GM10266 (cell line): ENCODE results near the gene CEACAM21.

Experiments
- DNase-seq: peaks from one replicate; pipeline ENCODE4 v3.0.0; 2012; ENCODE audit errors: extremely low spot score
- CTCF ChIP-seq: IDR thresholded peaks from 2 replicates; pipeline ENCODE4 v1.5.1; 2012; ENCODE audit warnings: mild to moderate bottlenecking, low read depth; ENCODE audit not compliant: control insufficient read depth, insufficient read depth; ENCODE audit errors: missing control alignments

Gene CEACAM21

GRCh38 chr19:41531438-41532311 is 44.3 kb upstream of the CEACAM21 start:
- peak; percentile 86 for DNase-seq
- no peak for TF ChIP-seq CTCF

GRCh38 chr19:41532526-41532925 is 43.4 kb upstream of the CEACAM21 start:
- DNase-seq = no peak
- TF ChIP-seq CTCF = no peak

- no peak for TF ChIP-seq CTCF
- DNase-seq = no peak
These were observed 42.2 kb upstream of the CEACAM21 start for GRCh38 chr19:41533671-41534215.

DNA sequence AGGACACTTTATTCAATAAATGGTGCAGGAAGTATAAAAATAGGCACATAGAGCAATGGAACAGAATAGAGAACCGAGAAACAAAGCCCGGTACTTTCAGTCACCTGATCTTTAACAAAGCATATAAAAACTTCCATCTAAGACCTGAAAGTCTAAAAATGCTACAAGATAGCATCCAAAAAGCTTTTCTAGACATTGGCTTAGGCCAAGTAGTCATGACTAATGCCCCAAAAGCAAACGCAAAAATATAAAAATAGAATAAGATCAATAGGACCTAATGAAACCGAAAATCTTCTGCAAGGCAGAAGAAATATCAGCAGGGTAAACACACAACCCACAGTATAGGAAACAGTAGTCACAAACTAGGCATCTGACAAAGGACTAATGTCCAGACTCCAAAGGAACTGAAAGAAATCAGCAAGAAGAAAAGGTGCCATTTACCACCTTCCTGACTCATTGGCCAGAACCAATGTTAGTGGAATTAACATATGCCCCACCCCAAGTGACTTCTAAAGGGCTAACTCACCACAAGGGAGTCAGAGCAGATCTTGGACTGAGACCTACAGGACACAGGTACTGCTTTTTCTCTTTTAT is 40.8 kb upstream of the CEACAM21 start:
- TF ChIP-seq CTCF = no peak
- peak; percentile 27 for DNase-seq

GRCh38 chr19:41537789-41538188 is 38.2 kb upstream of the CEACAM21 start:
- peak; percentile 51 for TF ChIP-seq CTCF

GRCh38 chr19:41540041-41540695 is 35.8 kb upstream of the CEACAM21 start:
- no peak for DNase-seq
- TF ChIP-seq CTCF = no peak

More at GRCh38 chr19:41537789-41538188, 38.2 kb upstream of the CEACAM21 start:
- no peak for DNase-seq

GRCh38 chr19:41541990-41542584 is 33.9 kb upstream of the CEACAM21 start:
- TF ChIP-seq CTCF = peak; percentile 57
- DNase-seq = no peak
